Neural progenitor cell (in vitro differentiated cells): ENCODE results near the gene C19orf81. TPM values are rescaled to one million over a fixed set of nuclear protein-coding genes. Genes with fewer than 3 reads are reported as not detected.

Source experiments
- DNase-seq: peaks from one replicate; pipeline ENCODE4 v3.0.0-alpha.2; 2016; ENCODE audit warnings: low spot score
- H2AFZ ChIP-seq: fragments of 200-600 bp; sonication (generic); replicated peaks from 2 replicates; pipeline ENCODE4 v1.6.1; 2016; ENCODE audit warnings: antibody characterized with exemption
- H3F3A ChIP-seq: fragments of 200-600 bp; sonication (generic); 2 replicates; pipeline ENCODE4 v1.6.1; 2016; ENCODE audit warnings: antibody characterized with exemption, low read depth
- H3K27ac ChIP-seq: fragments of 200-600 bp; sonication (generic); 2 replicates; pipeline ENCODE4 v1.5.1; 2016; ENCODE audit warnings: mild to moderate bottlenecking
- H3K27me3 ChIP-seq: fragments of 200-600 bp; sonication (generic); 2 replicates; pipeline ENCODE4 v1.6.1; 2016; ENCODE audit warnings: mild to moderate bottlenecking, moderate library complexity
- H3K36me3 ChIP-seq: fragments of 200-600 bp; sonication (generic); 2 replicates; pipeline ENCODE4 v1.5.1; 2016
- H3K4me1 ChIP-seq: fragments of 200-600 bp; sonication (generic); 2 replicates; pipeline ENCODE4 v1.6.1; 2016; ENCODE audit warnings: mixed run types
- H3K4me2 ChIP-seq: fragments of 200-600 bp; sonication (generic); 2 replicates; pipeline ENCODE4 v1.6.1; 2016
- H3K4me3 ChIP-seq: fragments of 200-600 bp; sonication (generic); 2 replicates; pipeline ENCODE4 v1.5.1; 2016
- H3K79me2 ChIP-seq: fragments of 200-600 bp; sonication (generic); 2 replicates; pipeline ENCODE4 v1.6.1; 2016; ENCODE audit warnings: low read depth
- H3K9ac ChIP-seq: fragments of 200-600 bp; sonication (generic); 2 replicates; pipeline ENCODE4 v1.6.1; 2016
- H3K9me3 ChIP-seq: fragments of 200-600 bp; sonication (generic); 2 replicates; pipeline ENCODE4 v1.5.1; 2016; ENCODE audit warnings: low read depth
- H4K20me1 ChIP-seq: fragments of 200-600 bp; sonication (generic); 2 replicates; pipeline ENCODE4 v1.6.1; 2016; ENCODE audit warnings: low read depth
- H3K27ac Mint-ChIP-seq: 3 replicates; pipeline ENCODE4 v1.8.0; 2021; ENCODE audit warnings: mixed read lengths
- H3K27me3 Mint-ChIP-seq: 2 replicates; pipeline ENCODE4 v1.8.0; 2022; ENCODE audit warnings: low read depth, mild to moderate bottlenecking, inconsistent platforms, moderate library complexity, mixed read lengths; ENCODE audit not compliant: insufficient read depth
- H3K36me3 Mint-ChIP-seq: 3 replicates; pipeline ENCODE4 v1.8.0; 2021; ENCODE audit warnings: mixed read lengths
- H3K4me1 Mint-ChIP-seq: 3 replicates; pipeline ENCODE4 v1.8.0; 2021; ENCODE audit warnings: mixed read lengths
- H3K4me3 Mint-ChIP-seq: 3 replicates; pipeline ENCODE4 v1.8.0; 2021; ENCODE audit warnings: mild to moderate bottlenecking, moderate library complexity, mixed read lengths
- H3K9me3 Mint-ChIP-seq: 3 replicates; pipeline ENCODE4 v1.8.0; 2020; ENCODE audit warnings: mixed read lengths
- EZH2 ChIP-seq: fragments of 200-600 bp; sonication (generic); IDR thresholded peaks from 2 replicates; pipeline ENCODE4 v1.6.1; 2017; ENCODE audit warnings: antibody characterized with exemption, mild to moderate bottlenecking, moderate library complexity
- EZH2phosphoT487 ChIP-seq: fragments of 200-600 bp; sonication (generic); IDR thresholded peaks from 2 replicates; pipeline ENCODE4 v1.6.1; 2017; ENCODE audit warnings: antibody characterized with exemption
- total RNA-seq: library from RNA; depleted of rRNA; stranded (reverse); fragments of >200 nt; gene quantifications from 2 replicates; pipeline ENCODE4 v1.2.3, GENCODE V29; 2015; ENCODE audit warnings: low replicate concordance
- TF ChIP-seq, protein P1 (sequence below): fragments of 200-600 bp; sonication (generic); IDR thresholded peaks from 2 replicates; pipeline ENCODE4 v1.5.1; 2017; ENCODE audit warnings: antibody characterized with exemption, mild to moderate bottlenecking

The C19orf81 gene
- total RNA-seq, 1 donor from 2014 or later: 1.3 TPM

DNA sequence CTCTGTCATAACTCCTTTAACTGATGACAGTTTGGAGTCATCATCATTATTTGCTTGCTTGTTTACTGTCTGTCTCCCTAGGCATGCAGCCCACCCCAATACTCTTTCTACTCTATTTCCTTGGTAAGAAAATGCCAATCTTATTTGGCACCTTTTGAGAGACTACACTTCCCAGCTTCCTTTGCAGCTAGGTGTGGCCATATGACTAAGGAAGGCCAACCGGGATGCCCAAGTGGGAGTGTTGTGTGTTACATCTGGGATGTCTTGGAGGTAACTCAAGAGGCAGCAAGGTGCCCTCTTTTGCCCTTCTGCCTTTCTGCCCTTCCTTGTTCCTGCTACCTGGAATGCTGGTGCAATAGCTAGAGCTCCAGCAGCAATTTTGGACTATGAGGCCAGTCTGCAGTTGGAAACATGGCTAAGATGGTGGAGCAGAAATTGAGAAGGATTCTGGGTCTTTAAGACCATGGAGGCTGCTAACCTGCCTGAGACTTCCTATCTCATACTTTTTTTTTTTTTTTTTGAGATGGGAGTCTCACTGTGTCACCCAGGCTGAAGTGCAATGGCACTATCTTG is 27.5 kb downstream of the C19orf81 start:
- Histone ChIP-seq H3K27me3 (peaks cover 44% of the 10 kb centered on the region), H2AFZ (no peak overlapping the region), H3K79me2 (no peaks in the 10 kb centered on the region), H3K4me2 (no peak overlapping the region), H3K4me1 (no peaks in the 10 kb centered on the region), H3K4me3 (no peak overlapping the region), H3K9me3 (no peaks in the 10 kb centered on the region), H3F3A (no peaks in the 10 kb centered on the region), H4K20me1 (no peaks in the 10 kb centered on the region), H3K27ac (no peak overlapping the region), H3K36me3 (no peaks in the 10 kb centered on the region), H3K9ac (no peak overlapping the region)
- H3K4me1 Mint-ChIP-seq: peaks cover 7% of the 10 kb centered on the region
- peak overlapping the region; percentile 46 for H3K4me3 Mint-ChIP-seq
- no peaks in the 10 kb centered on the region for H3K9me3 Mint-ChIP-seq
- H3K36me3 Mint-ChIP-seq: peaks cover 4% of the 10 kb centered on the region
- peaks cover 19% of the 10 kb centered on the region for H3K27me3 Mint-ChIP-seq
- H3K27ac Mint-ChIP-seq: no peak overlapping the region
- no peak for DNase-seq
- TF ChIP-seq EZH2 (no peak), EZH2phosphoT487 (no peak)
- TF ChIP-seq, protein P1, sequence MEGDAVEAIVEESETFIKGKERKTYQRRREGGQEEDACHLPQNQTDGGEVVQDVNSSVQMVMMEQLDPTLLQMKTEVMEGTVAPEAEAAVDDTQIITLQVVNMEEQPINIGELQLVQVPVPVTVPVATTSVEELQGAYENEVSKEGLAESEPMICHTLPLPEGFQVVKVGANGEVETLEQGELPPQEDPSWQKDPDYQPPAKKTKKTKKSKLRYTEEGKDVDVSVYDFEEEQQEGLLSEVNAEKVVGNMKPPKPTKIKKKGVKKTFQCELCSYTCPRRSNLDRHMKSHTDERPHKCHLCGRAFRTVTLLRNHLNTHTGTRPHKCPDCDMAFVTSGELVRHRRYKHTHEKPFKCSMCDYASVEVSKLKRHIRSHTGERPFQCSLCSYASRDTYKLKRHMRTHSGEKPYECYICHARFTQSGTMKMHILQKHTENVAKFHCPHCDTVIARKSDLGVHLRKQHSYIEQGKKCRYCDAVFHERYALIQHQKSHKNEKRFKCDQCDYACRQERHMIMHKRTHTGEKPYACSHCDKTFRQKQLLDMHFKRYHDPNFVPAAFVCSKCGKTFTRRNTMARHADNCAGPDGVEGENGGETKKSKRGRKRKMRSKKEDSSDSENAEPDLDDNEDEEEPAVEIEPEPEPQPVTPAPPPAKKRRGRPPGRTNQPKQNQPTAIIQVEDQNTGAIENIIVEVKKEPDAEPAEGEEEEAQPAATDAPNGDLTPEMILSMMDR: no peak

DNA sequence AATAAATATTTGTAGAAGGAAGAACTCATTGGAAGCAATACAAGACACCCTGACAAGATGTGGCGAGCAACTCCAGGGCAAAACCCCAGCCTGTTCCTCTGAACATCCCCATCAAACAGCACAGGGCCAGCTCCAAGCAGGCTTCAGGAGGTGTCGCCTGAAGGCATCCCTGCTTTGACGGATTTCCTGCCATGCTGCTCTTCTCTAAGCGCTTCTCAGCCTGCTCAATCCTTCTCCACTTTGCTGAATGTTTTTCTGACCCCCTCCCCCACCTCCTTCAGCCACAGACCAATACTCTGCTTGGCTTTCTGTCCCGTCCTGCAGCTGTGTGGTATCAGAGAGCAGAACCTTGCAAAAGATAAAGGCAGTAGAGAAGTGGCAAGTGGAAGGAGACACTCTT is 28.4 kb downstream of the C19orf81 start:
- H3K4me3 Mint-ChIP-seq: peak overlapping the region; percentile 19
- peaks cover 4% of the 10 kb centered on the region for H3K36me3 Mint-ChIP-seq
- DNase-seq: no peak

DNA sequence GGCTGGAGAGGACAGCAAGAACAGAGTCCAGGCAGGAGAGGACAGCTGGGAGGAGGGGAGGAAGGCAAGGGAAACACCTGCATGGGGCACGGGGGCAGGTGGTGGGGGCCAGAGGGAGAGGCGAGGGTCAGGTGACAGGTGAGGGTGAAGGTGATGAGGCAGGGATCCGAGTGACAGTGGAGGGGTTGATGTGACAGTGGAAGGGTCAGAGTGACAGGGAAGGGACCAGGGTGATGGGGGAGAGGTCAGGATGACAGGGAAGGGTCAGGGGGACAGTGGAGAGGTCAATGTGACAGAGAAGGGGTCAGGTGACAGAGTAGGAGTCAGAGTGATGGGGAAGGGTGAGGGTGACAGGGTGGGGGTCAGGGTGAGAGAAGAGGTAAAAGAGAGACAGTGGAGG is 29.1 kb downstream of the C19orf81 start:
- H3K27me3 Mint-ChIP-seq: peaks cover 14% of the 10 kb centered on the region
- H3K9me3 ChIP-seq: no peaks in the 10 kb centered on the region
- no peaks in the 10 kb centered on the region for H3K79me2 ChIP-seq
- peaks cover 45% of the 10 kb centered on the region for H3K27me3 ChIP-seq
- no peaks in the 10 kb centered on the region for H3K36me3 ChIP-seq
- no peak overlapping the region for H2AFZ ChIP-seq
- no peaks in the 10 kb centered on the region for H3F3A ChIP-seq
- no peak overlapping the region for H3K27ac ChIP-seq
- no peaks in the 10 kb centered on the region for H3K4me1 ChIP-seq
- H3K4me3 ChIP-seq: no peak overlapping the region
- H3K4me2 ChIP-seq: no peak overlapping the region
- H4K20me1 ChIP-seq: no peaks in the 10 kb centered on the region
- TF ChIP-seq EZH2 (no peak), EZH2phosphoT487 (no peak)
- TF ChIP-seq, protein P1: no peak
- no peak overlapping the region for H3K4me3 Mint-ChIP-seq
- H3K36me3 Mint-ChIP-seq: peaks cover 4% of the 10 kb centered on the region
- no peaks in the 10 kb centered on the region for H3K9me3 Mint-ChIP-seq
- H3K9ac ChIP-seq: no peak overlapping the region
- no peak for DNase-seq
- H3K4me1 Mint-ChIP-seq: peaks cover 5% of the 10 kb centered on the region
- no peak overlapping the region for H3K27ac Mint-ChIP-seq

More for the DNA sequence above, 28.4 kb downstream of the C19orf81 start:
- Histone ChIP-seq H3K9me3 (no peaks in the 10 kb centered on the region), H2AFZ (no peak overlapping the region), H3K9ac (no peak overlapping the region), H3K27me3 (peaks cover 44% of the 10 kb centered on the region), H3K4me3 (no peak overlapping the region), H3F3A (no peaks in the 10 kb centered on the region), H4K20me1 (no peaks in the 10 kb centered on the region), H3K4me1 (no peaks in the 10 kb centered on the region), H3K27ac (no peak overlapping the region), H3K79me2 (no peaks in the 10 kb centered on the region), H3K36me3 (no peaks in the 10 kb centered on the region), H3K4me2 (no peak overlapping the region)
- H3K4me1 Mint-ChIP-seq: peaks cover 7% of the 10 kb centered on the region
- no peak for TF ChIP-seq EZH2
- TF ChIP-seq EZH2phosphoT487: no peak
- H3K9me3 Mint-ChIP-seq: no peaks in the 10 kb centered on the region
- peaks cover 18% of the 10 kb centered on the region for H3K27me3 Mint-ChIP-seq
- no peak overlapping the region for H3K27ac Mint-ChIP-seq
